HG03442 (cell line): Measurements from ENCODE around the gene RPL41.
"Not testable (repeated sequence)": the region's sequence is repeated elsewhere in the genome, so short reads cannot be mapped to it uniquely, and the experiment has no call there.

Experiments used
- ATAC-seq: cut with Tn5 transposase; IDR thresholded peaks from one replicate; pipeline ENCODE4 v1.9.1; 2021; ENCODE audit warnings: mild to moderate bottlenecking, moderate library complexity; ENCODE audit not compliant: unreplicated experiment

RPL41 gene

DNA sequence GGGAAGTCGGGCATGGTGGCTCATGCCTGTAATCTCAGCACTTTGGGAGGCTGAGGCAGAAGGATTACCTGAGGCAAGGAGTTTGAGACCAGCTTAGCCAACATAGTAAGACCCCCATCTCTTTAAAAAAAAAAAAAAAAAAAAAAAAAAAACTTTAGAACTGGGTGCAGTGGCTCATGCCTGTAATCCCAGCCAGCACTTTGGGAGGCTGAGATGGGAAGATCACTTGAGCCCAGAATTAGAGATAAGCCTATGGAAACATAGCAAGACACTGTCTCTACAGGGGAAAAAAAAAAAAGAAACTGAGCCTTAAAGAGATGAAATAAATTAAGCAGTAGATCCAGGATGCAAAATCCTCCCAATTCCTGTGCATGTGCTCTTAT lies 13.8 kb upstream of the RPL41 start:
- ATAC-seq: no peak

DNA sequence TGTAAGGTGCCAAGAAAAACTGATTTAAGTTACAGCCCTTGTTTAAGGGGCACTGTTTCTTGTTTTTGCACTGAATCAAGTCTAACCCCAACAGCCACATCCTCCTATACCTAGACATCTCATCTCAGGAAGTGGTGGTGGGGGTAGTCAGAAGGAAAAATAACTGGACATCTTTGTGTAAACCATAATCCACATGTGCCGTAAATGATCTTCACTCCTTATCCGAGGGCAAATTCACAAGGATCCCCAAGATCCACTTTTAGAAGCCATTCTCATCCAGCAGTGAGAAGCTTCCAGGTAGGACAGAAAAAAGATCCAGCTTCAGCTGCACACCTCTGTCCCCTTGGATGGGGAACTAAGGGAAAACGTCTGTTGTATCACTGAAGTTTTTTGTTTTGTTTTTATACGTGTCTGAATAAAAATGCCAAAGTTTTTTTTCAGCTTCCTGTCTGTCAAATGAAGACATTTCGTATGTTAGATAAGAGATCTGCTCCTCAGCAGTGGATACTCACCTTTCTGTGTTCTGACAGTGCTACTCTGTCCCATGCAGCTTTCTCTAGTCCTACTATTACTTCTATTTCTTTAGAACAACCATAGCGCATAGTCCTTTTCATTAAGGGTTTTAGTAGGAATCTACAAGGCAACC lies 13.2 kb upstream of the RPL41 start:
- ATAC-seq: no peak

DNA sequence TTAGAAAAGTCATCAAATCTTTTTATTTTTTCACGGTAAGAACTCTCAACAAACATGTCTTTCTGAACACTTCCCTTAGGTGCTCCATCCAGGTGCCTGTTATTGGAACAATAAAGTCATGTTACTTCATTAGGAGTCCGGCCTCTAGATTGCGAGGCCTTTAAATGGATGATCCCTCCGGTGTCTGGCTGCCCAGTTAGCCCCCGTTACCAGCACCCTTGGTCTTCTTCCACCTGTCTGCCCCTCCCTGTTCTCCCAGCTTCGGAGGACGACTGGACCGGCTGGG lies 12.7 kb upstream of the RPL41 start:
- ATAC-seq: no peak

DNA sequence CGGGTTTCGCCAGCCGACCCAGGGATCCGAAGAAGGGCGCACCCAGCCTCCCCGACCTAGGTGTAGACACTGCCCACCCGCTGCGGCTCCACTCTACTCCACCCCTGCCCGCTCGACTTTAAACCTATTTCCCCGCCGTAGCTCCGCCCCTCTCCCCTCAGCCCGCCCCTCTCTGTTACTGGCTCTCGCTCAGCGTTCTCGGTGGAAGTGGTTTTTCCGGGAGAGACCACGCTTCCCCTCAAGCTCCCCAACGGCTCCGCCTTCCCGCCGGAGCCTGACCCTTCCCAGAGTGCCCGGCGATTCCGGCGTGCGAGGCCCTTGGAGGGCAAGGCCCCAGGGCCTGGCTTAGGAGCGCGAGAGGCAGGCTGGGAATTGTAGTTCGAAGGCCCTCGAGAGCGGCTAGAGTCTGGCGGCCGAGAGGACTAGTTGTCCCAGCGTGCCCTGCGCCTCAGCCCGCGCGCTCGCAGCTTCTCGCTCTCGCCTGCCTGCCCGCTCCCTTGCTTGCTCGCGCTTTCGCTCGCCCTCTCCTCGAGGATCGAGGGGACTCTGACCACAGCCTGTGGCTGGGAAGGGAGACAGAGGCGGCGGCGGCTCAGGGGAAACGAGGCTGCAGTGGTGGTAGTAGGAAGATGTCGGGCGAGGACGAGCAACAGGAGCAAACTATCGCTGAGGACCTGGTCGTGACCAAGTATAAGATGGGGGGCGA lies 12.2 kb upstream of the RPL41 start, which contains the start of gene PA2G4:
TSS of gene PA2G4 (plus strand) at position 451 of the 706 bp plus-strand sequence. CDS start at position 630, 179 bp downstream.
- ATAC-seq: peak; percentile 96

DNA sequence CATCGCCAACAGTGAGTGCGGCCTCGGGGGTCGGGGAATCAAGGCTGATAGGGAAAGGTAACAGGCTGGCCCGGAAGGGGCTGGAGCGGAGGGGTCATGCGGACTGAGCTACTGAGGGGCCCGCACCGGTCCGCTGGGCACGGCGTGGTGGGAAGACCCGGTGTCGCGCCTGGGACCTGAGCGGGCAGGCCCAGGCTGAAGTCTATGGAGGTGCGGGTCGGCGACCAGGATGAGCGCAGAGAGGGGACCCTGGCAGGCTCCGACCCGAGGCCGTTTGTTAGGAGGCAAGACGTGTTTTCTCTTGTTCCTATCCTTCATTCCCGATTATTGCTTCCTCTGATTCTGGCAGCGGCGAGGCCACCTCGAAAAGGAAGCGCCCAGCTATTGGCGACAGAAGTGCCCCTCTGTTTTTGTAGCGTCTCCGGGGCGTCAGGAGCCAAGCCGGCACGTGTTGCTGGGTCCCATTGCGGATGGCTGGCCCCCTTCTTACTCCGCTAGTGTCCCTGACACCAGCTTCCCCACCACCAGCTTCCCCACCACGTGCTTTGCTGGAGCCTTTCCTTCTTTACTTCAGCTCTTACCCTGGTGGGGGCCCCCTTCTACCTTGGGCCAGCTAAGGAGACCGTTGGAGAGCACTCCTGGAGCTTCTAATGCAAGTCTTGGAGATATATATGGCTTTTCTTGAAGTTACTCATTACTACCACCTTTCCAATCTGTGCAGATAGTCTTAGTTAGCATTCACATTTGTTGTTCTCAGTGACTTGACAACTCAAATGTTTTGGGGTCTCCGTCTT lies 11.4 kb upstream of the RPL41 start:
- ATAC-seq: no peak

DNA sequence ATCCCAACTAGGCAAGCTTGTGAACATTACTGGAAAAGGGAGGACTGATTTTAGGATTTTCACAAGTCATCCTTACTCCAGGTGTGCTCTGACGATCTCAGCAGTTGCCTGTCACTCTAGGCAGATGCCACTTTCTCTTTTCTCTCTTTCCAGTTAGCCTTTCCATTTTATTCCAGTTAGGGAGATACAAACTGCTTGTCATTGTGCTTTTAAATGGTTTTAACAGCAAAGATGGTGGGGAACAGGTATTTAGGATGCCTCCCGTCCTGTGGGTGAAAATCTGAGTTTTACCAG lies 10.9 kb upstream of the RPL41 start:
- ATAC-seq: no peak

DNA sequence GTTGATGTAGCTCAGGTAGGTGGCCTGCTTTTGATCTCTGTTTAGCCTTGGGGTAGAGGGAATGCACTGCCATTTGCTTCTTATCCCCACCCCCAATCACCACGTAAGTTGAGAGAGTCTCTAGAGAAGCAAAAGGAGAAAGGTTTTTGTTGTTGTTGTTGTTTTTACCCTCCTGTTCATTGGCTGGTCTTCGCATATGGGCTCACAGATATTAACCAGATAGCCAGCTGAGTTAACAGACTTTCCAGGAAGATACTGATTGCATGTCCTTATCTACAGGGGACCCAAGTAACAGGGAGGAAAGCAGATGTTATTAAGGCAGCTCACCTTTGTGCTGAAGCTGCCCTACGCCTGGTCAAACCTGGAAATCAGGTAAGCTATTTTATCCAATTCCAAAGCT lies 9.2 kb upstream of the RPL41 start:
- ATAC-seq: no peak

DNA sequence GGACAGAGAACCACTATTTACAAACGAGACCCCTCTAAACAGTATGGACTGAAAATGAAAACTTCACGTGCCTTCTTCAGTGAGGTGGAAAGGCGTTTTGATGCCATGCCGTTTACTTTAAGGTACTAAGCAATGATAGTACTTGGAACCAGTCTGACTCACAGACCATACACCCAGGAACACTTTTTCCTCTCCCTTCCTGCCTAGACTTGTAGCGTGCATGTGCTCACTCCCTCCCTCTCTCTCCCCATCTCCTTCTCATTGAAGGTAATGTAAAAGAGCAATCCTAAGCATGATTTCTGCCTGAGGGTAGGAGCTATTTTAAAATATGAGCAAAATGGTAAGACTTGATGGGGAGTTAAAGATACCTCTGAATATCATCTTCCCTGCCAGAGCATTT lies 5.9 kb upstream of the RPL41 start:
- no peak for ATAC-seq

DNA sequence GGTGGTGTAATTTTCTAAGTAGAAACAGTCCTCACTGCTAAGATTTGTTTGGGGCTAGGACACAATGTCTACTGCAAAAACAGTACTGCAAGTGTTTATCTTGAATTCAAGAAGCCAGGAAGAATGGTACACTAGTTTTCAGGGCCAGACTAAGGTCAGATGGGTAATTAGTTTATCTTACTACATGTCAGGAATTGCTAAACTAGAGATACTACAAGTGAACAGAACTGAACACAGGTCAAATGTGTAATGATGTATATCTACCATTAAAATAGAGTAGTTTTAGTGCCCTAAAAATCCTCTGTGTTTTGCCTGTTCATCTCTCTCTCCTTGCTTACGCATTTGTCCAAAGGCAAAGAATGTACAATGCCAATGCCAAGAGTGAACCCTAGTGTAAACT lies 2.3 kb upstream of the RPL41 start:
- no peak for ATAC-seq

DNA sequence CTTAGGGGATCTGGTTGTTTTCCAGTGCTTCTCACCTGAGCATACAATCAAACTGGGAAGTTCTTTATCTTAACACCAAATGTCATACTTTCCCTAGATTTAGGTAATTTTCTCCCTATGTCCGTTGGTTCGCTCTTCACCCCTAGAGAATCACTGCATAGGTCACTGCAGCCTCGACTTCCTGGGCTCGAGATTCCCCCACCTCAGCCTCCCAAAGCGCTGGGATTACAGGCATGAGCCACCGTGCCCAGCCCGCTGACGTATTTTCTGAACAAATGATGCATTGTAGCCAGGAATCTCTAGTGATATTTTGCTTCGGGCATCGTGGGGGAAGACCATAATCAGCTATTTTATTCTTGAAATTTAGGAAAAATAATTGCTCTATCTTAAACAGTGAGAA lies 1.1 kb upstream of the RPL41 start:
- no peak for ATAC-seq

DNA sequence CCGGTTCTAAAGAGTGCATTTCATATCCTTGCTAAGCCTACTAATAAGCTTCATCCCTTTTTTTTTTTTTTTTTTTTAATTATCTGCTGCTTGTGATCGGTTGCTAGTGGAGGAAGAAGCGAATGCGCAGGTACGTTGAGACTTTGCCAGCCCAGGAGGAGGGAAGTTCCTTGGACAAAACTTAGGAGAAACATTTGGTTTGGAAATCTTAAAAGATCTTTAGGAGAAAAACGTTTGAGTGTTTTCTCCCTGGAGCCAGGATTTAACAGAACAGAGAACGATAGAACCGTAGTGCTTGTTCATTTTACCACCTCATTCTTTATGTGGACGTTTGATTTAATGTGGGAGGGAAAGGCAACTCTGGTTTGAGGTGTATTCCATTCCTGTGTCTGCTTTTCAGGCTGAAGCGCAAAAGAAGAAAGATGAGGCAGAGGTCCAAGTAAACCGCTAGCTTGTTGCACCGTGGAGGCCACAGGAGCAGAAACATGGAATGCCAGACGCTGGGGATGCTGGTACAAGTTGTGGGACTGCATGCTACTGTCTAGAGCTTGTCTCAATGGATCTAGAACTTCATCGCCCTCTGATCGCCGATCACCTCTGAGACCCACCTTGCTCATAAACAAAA lies 761 bp downstream of the RPL41 start:
- not testable (repeated sequence) for ATAC-seq

DNA sequence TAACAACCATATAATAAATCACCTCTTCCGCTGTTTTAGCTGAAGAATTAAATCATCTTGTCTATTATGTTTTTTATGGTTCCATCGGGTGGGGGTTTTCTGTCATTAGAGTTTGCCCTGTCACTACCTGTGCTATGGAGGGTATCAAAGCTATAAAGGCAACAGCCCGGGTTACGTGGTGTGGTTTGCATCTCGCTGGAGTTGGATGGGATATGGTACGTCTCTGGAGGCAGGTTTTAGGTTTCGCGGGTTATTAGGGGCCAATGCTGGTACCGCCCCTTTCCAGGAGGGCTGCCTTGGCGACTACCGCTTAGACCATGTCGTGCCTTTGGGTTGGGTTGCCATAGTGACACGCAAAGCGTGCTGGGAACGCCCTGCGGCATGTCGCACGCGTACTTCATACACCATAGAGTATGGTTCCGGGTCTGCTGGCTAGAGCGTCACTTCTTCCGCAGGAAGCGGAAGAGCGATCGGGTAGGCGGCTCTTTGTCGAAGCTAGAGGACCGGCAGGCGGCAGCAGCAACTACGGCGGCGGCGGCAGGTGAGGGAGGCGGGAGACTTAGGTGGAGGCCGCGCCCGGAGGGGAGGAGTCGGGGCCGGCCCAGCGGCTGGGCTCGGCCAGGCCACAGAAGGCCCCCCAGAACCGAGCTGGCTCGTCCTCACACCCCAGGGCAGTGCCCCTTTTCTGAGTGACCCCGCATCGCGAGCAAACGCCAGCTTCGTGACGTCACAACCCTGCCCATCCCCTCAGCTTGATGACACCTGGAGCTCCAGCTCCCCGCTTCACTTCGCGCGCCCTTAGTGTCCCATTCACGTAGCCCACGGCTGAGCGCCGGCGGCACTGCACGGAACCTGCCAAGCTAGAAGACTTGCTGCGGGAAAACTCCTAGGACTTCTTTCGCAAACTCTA lies 1.6 kb downstream of the RPL41 start, which contains the start of gene ZC3H10:
TSS of gene ZC3H10 (plus strand) at position 489 of the 910 bp plus-strand sequence. CDS start 2,297 bp downstream, outside the sequence.
- ATAC-seq: peak; percentile 85

DNA sequence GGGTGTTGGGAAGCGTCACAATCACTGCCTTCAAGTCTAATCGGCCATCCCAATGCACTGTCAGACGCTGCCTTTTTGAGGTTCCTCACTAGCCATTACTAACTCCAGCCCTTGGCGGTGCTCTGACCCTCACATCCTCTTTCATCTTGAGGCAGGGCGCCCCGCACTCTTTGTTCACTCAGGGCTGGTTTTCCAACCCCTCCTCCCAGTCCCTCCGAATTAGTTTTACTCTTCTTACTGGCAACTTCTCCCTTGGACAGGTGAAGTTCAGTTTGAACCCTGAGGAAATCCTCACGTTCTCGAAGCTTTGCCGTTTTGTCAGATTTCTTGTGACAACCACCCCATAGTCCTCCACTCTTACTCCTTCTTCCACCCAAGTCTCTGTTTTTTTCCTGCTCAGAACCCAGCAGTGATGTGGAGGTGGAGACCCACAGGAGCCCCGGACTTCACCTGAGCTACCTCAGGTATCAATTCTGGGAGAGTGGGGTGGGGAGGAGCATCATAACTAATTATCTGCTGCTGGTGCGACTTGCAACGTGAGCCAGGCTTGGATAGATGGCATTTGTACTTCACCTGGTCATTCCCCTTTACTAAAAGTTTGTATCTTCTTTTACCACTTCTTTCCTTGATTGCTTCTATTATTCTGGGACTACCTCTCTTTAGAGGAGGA lies 2.4 kb downstream of the RPL41 start:
- no peak for ATAC-seq

DNA sequence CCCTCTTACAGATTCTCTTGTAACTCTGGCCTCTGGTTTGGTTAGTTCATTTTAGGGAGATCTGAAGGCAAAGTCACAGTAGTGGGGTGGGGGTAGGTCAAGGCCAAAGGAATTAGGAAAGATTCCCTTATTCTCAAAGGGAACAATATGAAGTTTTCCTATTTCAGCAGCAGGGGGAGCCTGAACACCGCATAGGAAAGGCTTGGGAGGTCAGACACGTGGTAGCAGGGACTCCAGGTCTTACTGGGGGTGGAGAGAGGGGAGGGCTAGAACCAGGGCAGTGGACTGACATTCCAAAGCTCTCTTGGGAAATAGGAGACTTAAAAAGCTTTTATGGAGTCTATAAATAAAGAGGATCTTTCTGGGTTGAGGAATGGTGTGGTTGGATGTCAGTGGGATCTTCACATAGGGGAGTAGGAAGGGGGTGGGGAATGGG lies 2.9 kb downstream of the RPL41 start:
- no peak for ATAC-seq

DNA sequence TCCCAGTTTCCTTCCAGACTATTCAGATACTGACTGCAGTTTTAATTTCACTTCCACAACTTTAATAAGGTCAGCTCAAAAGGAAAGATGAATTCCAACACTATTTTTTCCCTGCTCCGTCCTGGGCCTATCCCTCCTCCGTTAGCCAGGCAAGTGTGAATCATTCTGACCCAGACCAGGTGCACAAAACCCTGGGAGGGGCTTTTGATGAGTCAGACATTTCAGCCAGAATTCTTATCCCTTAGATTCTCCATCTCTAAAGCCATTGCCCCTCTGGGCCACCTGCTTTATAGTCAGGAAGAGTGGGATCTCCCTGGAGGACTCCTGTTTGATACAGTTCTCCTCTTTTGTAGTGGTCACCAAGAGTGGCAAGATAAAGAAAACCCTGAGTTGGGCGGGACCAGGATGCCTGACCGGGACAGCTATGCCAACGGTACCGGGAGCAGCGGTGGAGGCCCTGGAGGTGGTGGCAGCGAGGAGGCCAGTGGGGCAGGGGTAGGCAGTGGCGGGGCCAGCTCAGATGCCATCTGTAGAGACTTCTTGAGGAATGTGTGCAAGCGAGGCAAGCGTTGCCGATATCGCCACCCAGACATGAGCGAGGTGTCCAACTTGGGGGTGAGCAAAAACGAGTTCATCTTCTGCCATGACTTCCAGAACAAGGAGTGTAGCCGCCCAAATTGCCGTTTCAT lies 3.9 kb downstream of the RPL41 start:
- no peak for ATAC-seq

DNA sequence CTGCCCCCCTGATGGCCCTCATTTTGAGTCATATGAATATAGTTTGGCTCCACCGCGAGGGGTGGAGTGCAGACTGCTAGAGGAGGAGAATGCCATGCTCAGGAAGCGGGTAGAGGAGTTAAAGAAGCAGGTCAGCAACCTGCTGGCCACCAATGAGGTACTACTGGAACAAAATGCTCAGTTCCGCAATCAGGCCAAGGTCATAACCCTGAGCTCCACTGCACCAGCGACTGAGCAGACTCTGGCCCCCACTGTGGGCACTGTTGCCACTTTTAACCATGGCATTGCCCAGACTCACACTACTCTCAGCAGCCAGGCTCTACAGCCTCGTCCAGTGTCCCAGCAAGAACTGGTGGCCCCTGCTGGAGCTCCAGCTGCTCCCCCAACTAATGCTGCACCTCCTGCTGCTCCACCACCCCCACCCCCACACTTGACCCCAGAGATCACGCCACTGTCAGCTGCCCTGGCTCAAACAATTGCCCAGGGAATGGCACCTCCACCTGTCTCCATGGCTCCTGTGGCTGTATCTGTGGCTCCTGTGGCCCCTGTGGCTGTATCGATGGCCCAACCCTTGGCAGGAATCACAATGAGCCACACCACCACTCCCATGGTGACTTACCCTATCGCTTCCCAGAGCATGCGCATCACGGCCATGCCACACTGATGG lies 4.9 kb downstream of the RPL41 start:
- no peak for ATAC-seq

DNA sequence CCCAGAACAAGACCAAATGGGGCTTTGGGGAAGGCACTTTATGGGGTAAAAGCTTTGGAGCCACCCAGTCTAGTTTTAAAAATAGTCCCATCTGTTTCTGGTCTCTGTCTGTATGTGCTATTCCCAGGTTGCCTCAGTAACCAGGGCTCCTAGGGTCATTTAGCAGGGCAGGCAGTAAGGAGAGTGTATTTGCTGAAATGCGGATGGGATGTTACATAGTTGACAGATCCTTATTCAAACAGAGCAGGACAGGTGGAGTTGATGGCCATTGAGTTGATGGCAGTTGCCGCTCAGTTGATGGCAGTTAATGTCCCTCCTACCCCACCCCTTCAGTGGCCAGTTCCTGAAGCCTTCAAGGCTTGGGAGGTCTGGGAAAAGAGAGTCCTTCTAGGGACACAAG lies 6.2 kb downstream of the RPL41 start:
- ATAC-seq: no peak

DNA sequence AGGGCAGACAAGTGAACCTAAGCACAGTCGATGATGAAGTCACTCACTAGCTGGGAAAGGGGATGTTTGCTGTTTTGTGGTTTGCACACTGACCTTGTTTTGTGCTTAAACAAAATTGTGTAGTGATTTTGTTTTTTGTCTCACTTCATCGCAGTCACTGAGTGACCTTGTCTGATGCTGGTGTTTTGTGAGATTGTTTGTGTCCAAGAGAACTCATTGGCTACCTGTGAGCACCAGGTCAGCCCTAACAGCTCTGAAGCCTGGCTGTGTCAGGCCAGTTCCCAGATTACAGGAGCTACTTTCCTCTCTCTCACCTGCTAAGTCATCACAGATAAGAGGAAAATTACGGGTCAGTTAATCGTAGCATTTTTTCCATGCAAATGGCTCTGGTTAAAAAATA lies 7.7 kb downstream of the RPL41 start:
- no peak for ATAC-seq

DNA sequence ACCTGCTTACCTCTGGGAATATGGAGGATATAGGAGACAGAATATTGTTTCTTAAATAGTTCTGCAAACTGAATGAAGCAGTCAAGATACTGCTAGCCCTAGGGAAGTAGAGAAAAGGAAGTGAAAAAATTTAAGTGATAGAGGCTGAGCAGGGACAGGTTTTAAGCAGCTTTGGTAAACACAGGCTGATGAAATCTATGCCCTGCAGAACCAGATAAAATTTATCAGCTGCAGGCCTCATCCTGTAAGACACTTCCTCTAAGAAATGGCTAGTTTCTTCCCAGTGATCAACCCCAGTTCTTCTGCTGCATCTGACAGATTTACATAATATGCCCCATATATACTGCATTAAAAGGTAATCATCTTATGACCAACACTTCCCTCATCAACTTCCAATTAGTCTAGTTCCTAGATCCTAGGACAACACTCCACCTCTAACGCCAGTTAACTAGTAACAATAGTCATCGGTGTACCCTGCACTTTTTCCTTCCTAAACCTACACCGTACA lies 10.4 kb downstream of the RPL41 start:
- no peak for ATAC-seq
